ENCODE data around the gene KIF17. TPM values are rescaled to one million over a fixed set of nuclear protein-coding genes. Genes with fewer than 3 reads are reported as not detected.

Gene KIF17
- total and polyA plus RNA-seq, 2 of the 8 experiments (the other 6 are each of a cell fraction or from before 2014, with no cell fraction given): 6.9 to 10.4 TPM

- Histone ChIP-seq H2BK20ac (ENCODE audit: low read length) (no peak within 1 kb of the TSS), H3K27ac (ENCODE audit: low read depth, low read length) (peak within 1 kb of the TSS; percentile 76), H3K4me2 (ENCODE audit: insufficient read depth in 1 of 2, low read depth in 2 of 2, low read length in 2 of 2) (peak within 1 kb of the TSS; percentile 75 to 89), H3K9ac (replicated peaks in 1 of 4; ENCODE audit: extremely low read depth in 1 of 4, low read depth in 3 of 4, low read length in 3 of 4) (peak within 1 kb of the TSS; percentile 82 to 93 (median 84)), H2AK5ac (ENCODE audit: low read depth, low read length) (no peak within 1 kb of the TSS), H3K4me1 (replicated peaks in 1 of 4; ENCODE audit: control insufficient read depth in 3 of 4, insufficient read depth in 4 of 4, low read length in 3 of 4) (peaks cover 0 to 9% (median 4%) of the 10 kb centered on the region in 4 experiments; a peak in 4 of 7 replicates), H2AFZ (ENCODE audit: low read length) (0 out of 2 replicates have a peak within 1 kb of the TSS, but pooled peaks have one; percentile 54), H3K23me2 (ENCODE audit: low read depth, low read length) (peaks cover 12% of the 10 kb centered on the region), H3K23ac (ENCODE audit: insufficient read length) (no peak within 1 kb of the TSS), H2BK12ac (ENCODE audit: low read depth, low read length) (0 out of 2 replicates have a peak within 1 kb of the TSS, but pooled peaks have one; percentile 29), H4K20me1 (replicated peaks in 1 of 2; ENCODE audit: control insufficient read depth in 1 of 2, insufficient read depth in 2 of 2, low read length in 2 of 2) (peaks cover 4 to 10% of the 10 kb centered on the region in 2 experiments), H2BK15ac (ENCODE audit: low read length) (no peak within 1 kb of the TSS), H3K36me3 (ENCODE audit: control insufficient read depth in 2 of 4, insufficient read depth in 4 of 4, low read length in 3 of 4) (peaks cover 4 to 19% (median 13%) of the 10 kb centered on the region in 4 experiments; a peak in 6 of 8 replicates), H2BK120ac (replicated peaks; ENCODE audit: low read depth, low read length) (no peak within 1 kb of the TSS), H3K4ac (replicated peaks; ENCODE audit: insufficient read length, low read depth, low read length) (peak within 1 kb of the TSS; percentile 66), H3K9me3 (ENCODE audit: insufficient read depth in 2 of 2, low read depth in 1 of 2, low read length in 1 of 2) (no peaks in the 10 kb centered on the region), H3K4me3 (ENCODE audit: extremely low read depth in 1 of 4, insufficient read depth in 2 of 4, low read depth in 3 of 4, low read length in 4 of 4) (peak within 1 kb of the TSS; percentile 88 to 95 (median 91)), H2BK5ac (ENCODE audit: low read depth, low read length) (peak within 1 kb of the TSS; percentile 92), H3K56ac (replicated peaks; ENCODE audit: insufficient read length, low read depth, low read length) (peak within 1 kb of the TSS; percentile 49), H4K8ac (ENCODE audit: extremely low read depth, insufficient read depth, low read length) (peak within 1 kb of the TSS; percentile 92; the same call in 1 of the 2 replicates), H4K91ac (replicated peaks; ENCODE audit: insufficient read length, low read length) (peak within 1 kb of the TSS; percentile 82), H3K79me1 (ENCODE audit: low read depth, low read length) (peaks cover 4% of the 10 kb centered on the region), H3K14ac (ENCODE audit: insufficient read length) (no peak within 1 kb of the TSS), H3K27me3 (replicated peaks in 1 of 4; ENCODE audit: control insufficient read depth in 3 of 4, extremely low read depth in 1 of 4, insufficient read depth in 3 of 4, low read length in 3 of 4) (no peaks in the 10 kb centered on the region), H3K79me2 (ENCODE audit: control insufficient read depth in 1 of 2, insufficient read depth in 2 of 2, low read length in 2 of 2) (peaks cover 9 to 46% of the 10 kb centered on the region in 2 experiments), H3K18ac (ENCODE audit: extremely low read depth, low read length) (peak within 1 kb of the TSS; percentile 95), H4K5ac (ENCODE audit: insufficient read length, low read depth, low read length) (peak within 1 kb of the TSS; percentile 71)
- WGBS, 2 experiments (ENCODE audit: extremely low coverage in 1 of 2, insufficient coverage in 1 of 2, insufficient read length in 1 of 2, insufficient replicate concordance in 2 of 2, low coverage in 1 of 2, low lambda C conversion rate in 2 of 2, missing lambda C conversion rate in 1 of 2): 4% methylated on average over 57 of the region's 58 CpGs; no CpG with 5 or more reads in 1 of the 2 experiments
- DNase-seq (ENCODE audit: low read depth in 1 of 2, low spot score in 2 of 2): peak; percentile 95 to 98
- peak; percentile 89 for FAIRE-seq
- ChIA-PET CTCF (ENCODE audit: partially characterized antibody) (interaction anchor here (0.6 to 2.2 kb wide), 8 partner anchors 9 to 231 kb away, joined by 3 to 8 read pairs (median 3); partner anchors contain the start of gene PINK1), POLR2A (ENCODE audit: partially characterized antibody) (interaction anchor here (0.6 to 1.8 kb wide), 11 partner anchors 20 to 141 kb away, joined by 3 to 5 read pairs (median 4); partner anchors contain the start of genes FAM43B and HP1BP3)
- TF ChIP-seq SIRT6 (IDR thresholded peaks at IDR 0.05; ENCODE audit: low read length): no peak
- TF ChIP-seq KDM5A (IDR thresholded peaks at IDR 0.05; ENCODE audit: low read length): peak; percentile 58; the same call in 1 of the 2 replicates
- peak; percentile 96 for TF ChIP-seq SP1 (IDR thresholded peaks at IDR 0.05; ENCODE audit: low read depth, low read length)
- no peak; the same call in 1 of the 2 replicates for TF ChIP-seq GTF2F1 (IDR thresholded peaks at IDR 0.05; ENCODE audit: borderline replicate concordance, low read depth, low read length)
- no peak for TF ChIP-seq HDAC6 (IDR thresholded peaks at IDR 0.05; ENCODE audit: low read depth, low read length)
- TF ChIP-seq USF2 (IDR thresholded peaks at IDR 0.05; ENCODE audit: low read length): no peak
- TF ChIP-seq BCL11A (IDR thresholded peaks at IDR 0.05; ENCODE audit: low read depth in 2 of 2, low read length in 2 of 2): no peak
- no peak for TF ChIP-seq ATF2 (IDR thresholded peaks at IDR 0.05; ENCODE audit: low read length)
Observed at GRCh38 chr1:20661207-20662109, 56.3 kb downstream of the KIF17 start, which contains the start of gene DDOST. Gene DDOST, minus strand, starts transcription at chr1:20661369. Its CDS starts 19 bp downstream, at chr1:20661350.
